ENCODE data around the gene CTBS.
A peak's percentile ranks its signal among the peaks of the same experiment; 100 is the strongest.
"Not testable (repeated sequence)": the region's sequence is repeated elsewhere in the genome, so short reads cannot be mapped to it uniquely, and the experiment has no call there.

CTBS gene

GRCh38 chr1:84573967-84574842, at the start of gene CTBS:
CTBS (minus strand) TSS chr1:84574440; CDS start chr1:84574415, 25 bp downstream.
- peak; percentile 90 for DNase-seq (ENCODE audit: low spot score)

- DNase-seq (ENCODE audit: low spot score), result no peak
Observed at GRCh38 chr1:84621553-84621952, 47.3 kb upstream of the CTBS start.

DNA sequence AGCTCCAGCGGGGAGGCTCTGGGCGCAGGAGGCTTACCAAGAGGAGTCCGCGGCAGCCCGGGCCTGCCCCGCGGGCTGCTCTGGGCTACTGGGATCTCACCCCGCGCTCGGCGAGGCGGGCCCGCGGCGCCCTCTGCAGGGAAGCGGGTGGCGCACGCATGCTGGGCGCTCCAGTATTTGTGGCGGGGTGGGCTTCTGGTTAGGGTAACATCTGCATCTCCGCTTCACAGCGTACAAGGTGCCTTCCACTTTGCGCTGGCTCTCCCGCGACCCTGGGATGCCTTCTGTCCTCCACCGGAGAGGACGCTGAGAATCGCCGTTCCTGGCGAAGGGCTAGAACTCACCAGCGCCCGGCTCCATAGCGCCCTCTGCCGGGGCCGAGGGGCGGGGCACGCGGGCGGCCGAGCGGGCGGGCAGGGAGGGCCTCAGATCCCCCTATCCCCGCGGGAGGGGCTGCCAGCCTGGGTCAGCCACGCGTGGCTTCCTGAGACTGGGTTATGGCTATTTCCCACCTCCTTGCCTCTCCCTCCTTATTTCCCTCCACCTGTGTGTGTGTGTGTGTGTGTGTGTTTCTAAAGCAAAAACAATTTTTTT, 46.6 kb upstream of the CTBS start:
- peak; percentile 56 for DNase-seq (ENCODE audit: low spot score)

DNA sequence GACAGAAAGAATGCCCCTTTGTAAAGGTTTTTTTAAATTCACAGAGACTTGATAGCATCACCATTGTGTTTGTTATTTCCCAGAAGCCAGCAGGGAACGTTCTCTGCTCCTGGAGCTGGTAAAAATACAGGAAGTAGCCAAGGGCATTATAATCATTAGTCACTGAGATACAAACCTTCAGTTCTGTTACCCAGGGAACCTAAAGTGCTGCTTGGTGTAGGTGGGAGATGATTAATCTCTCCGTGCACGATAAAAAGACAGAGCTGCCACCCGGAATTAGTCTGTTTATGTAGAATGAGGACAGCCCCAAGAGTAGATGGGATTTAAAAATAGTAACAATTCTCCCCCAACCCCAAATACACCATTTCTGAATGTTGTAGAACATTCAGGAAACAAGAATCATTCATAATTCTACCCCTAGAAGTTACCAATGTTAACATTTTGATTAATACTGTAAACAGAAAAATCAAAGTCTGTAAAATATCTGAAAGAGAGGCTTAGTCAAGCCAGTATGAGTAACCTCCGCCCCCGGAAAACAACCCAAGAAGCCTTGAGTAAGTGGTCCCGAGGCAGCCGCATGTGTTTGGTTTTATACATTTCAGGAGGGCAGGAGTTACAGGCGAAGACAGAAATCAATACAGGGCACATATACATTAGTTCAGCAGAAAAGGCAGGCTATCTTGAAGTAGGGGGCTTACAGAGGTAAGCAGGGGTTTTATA, 45.3 kb upstream of the CTBS start:
- DNase-seq (ENCODE audit: low spot score), result peak; percentile 83

- no peak for DNase-seq (ENCODE audit: low spot score)
Observed at GRCh38 chr1:84617349-84617748, 43.1 kb upstream of the CTBS start.

DNA sequence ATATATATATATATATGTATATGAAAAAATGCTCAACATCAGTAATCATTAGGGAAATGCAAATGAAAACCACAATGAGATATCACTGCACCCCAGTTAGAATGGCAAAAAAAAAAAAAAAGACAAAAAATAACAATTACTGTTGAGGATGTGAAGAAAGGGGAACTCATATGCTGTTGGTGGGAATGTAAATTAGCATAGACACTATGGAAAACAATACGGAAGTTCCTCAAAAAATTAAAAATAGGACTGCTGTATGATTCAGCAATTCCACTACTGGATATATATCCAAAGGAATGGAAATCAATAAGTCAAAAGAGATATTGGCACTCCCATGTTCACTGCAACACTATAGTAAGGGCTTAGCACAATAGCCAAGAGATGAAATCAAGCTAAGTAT, 41.5 kb upstream of the CTBS start:
- no peak for DNase-seq (ENCODE audit: low spot score)

DNA sequence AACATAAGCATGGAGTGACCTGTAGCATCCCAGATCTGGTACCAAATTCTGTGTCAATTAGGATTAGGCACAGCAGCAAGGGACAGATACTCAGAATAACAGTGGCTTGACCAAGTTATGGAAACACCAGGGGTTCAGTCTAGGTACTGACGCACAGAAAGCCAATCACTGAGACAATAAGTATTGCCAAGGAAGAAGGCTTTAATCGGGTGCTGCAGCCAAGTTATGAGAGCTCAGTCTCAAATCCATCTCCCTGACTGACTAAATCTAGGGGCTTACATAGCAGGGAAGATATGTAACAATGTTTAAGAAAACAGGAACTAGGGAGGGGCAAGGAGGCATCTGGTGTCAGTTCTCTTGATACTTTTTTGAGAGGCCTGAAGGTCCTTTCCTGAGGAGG, 39.6 kb upstream of the CTBS start:
- DNase-seq (ENCODE audit: low spot score), result no peak

- DNase-seq (ENCODE audit: low spot score), result no peak
Observed at GRCh38 chr1:84613026-84613425, 38.8 kb upstream of the CTBS start.

DNA sequence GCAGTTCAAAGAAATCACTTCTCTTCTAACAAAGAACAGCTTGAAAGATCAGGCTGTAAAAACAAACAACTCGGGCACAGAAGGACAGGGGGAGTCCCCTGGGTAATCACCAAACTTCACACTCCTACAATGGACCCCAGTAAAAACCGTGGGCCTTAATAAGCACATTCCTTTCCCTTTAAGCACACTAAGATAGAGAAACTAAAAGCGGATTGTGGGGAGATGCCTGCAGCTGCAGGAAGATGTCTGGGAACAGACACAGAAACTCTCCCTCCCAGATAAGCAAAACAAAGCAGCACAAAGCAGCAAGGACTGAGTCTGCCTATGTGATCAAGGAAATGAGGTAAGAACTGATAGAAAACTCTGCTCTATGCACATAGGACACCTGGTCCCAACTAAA, 37.6 kb upstream of the CTBS start:
- DNase-seq (ENCODE audit: low spot score), result no peak

GRCh38 chr1:84611091-84611490, 36.9 kb upstream of the CTBS start:
- no peak for DNase-seq (ENCODE audit: low spot score)

DNA sequence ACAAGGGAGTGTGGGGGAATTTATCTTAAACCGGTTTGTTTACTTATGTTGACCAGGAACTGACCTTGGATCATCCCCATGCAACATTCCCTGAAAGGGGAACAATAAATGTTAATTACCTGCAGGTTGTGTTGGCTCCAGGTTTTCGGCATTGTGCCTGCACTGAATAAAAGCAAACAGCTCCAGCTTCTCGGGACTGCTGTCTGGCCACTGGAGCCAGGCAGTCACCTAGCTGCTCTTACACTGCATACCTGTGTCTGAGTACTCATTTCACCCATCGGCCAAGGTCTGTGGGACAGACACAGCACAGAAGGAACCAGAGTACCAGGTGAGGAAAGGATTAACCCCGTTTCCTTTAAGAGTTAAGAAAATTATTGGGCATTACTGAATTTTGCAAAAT, 32.7 kb upstream of the CTBS start:
- DNase-seq (ENCODE audit: low spot score), result no peak

GRCh38 chr1:84605157-84605556, 30.9 kb upstream of the CTBS start:
- DNase-seq (ENCODE audit: low spot score), result no peak

GRCh38 chr1:84603941-84604830, 29.9 kb upstream of the CTBS start:
- peak; percentile 61 for DNase-seq (ENCODE audit: low spot score)

DNA sequence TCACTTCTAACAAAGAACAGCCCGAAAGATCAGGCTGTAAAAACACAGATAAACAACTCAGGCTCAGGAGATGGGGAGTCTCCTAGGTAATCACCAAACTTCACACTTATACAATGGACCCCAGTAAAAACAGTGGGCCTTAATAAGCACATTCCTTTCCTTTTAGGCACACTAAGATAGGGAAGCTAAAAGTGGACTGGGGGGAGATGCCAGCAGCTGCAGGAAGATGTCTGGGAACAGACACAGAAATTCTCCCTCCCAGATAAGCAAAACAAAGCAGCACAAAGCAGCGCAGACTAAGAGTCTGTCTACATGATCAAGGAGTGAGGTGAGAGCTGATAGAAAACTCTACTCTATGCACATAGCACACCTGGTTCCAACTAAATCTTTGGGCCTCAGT, 29.0 kb upstream of the CTBS start:
- no peak for DNase-seq (ENCODE audit: low spot score)

DNA sequence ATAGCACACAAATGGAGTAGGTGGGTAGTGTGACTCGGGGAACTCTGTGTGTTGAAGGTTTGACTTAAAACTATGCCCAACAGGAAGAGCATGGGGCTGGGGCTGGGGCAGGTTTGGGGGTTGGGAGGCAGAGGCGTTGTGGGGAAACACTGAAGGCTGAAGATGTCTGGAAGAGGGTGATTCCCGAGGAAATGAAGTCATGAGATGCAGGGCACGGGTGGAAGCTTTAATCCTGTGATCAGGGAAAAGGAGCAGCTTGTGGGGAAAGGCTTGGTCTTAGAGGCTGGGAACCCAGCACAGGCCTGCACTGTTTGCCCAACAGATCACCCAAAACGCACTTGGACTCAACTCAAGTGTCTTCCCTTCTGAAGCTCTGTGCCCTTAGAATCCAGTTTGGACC, 26.6 kb upstream of the CTBS start:
- no peak for DNase-seq (ENCODE audit: low spot score)

- peak; percentile 7 for DNase-seq (ENCODE audit: low spot score)
Observed at GRCh38 chr1:84598846-84599741, 24.9 kb upstream of the CTBS start.

GRCh38 chr1:84598418-84598817, 24.2 kb upstream of the CTBS start:
- DNase-seq (ENCODE audit: low spot score), result no peak

GRCh38 chr1:84597011-84597410, 22.8 kb upstream of the CTBS start:
- DNase-seq (ENCODE audit: low spot score), result no peak

DNA sequence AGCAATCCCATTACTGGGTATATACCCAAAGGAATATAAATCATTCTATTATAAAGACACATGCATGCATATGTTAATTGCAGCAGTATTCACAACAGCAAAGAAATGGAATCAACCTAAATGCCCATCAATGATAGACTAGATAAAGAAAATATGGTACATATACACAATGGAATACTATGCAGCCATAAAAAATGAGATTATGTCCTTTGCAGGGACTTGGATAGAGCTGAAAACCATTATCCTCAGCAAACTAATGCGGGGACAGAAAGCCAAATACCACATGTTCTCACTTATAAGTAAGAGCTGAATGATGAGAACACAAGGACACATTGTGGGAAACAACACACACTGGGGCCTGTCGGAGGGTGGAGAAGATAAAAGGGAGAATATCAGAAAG, 20.7 kb upstream of the CTBS start:
- DNase-seq (ENCODE audit: low spot score), result not testable (repeated sequence)

DNA sequence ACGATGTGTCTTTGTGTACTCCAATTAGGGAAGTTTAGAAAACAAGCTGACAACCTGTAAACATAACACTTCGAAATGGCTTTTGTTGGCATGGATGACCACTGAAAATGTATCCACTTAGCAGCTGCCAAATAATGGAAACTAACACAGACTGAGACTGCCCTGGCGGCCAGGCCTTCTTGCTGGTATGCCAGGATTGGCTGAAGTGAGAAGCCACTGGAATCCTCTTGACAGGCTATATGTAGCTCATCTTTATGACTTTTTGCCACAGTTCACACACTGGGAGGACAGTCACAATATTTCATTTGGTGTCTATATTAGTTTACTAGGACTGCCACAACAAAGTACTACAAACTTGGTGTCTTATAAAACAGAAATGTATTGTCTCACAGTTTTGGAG, 12.9 kb upstream of the CTBS start:
- DNase-seq (ENCODE audit: low spot score), result no peak

DNA sequence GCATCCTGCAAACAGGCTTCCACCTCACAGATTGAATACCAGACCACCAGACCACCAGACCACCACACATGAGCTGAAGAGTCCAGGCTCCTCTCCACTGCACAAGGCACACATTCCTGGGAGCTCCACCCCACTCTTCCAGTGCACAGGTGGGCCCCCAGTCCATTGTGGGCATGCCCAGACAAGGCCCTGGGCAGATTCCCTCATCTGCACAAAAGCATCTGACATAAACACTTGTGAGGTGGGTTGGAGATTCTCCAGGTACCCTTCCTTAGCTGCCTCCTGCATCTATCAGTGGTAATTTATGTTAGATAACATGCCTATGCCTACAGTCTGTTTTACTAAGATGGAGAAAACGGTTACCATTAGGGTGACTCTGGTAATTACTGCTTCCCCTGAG, 11.6 kb upstream of the CTBS start:
- DNase-seq (ENCODE audit: low spot score), result no peak

All from COLO829 (cell line).